ENCODE measurements around the gene ITPK1. TPM values are rescaled to one million over a fixed set of nuclear protein-coding genes. Genes with fewer than 3 reads are reported as not detected.

ITPK1 gene
- total RNA-seq, 1 experiment from 2014 or later, result 66.2 TPM

- H2AFZ ChIP-seq (ENCODE audit: low read length), result no peak overlapping the region
- no peaks in the 10 kb centered on the region for H4K20me1 ChIP-seq (ENCODE audit: low read length)
- no peaks in the 10 kb centered on the region for H3K36me3 ChIP-seq (ENCODE audit: low read depth, low read length)
- CTCF ChIA-PET, result no interaction called here
- H3K9ac ChIP-seq (ENCODE audit: low read length), result no peak overlapping the region
- no peak for ATAC-seq
- H3K79me2 ChIP-seq (ENCODE audit: low read length), result no peaks in the 10 kb centered on the region
- H3K4me3 ChIP-seq (ENCODE audit: low read length), result no peak overlapping the region
- no TSS peak for BruUV-seq (replicated peaks)
- H3K9me2 ChIP-seq (replicated peaks; ENCODE audit: low read length), result no peaks in the 10 kb centered on the region
- POLR2A ChIA-PET (ENCODE audit: unreplicated experiment), result no interaction called here
- H3K4me2 ChIP-seq (ENCODE audit: low read length), result no peak overlapping the region
- H3F3A ChIP-seq (ENCODE audit: low read length, unreplicated experiment), result no peaks in the 10 kb centered on the region
- no peak for DNase-seq
- H3K9me3 ChIP-seq (ENCODE audit: low read length), result no peaks in the 10 kb centered on the region
- intact Hi-C loops (cut with micrococcal nuclease), result no loop called here
- H3K4me1 ChIP-seq (ENCODE audit: insufficient read depth, low read length), result peaks cover 7% of the 10 kb centered on the region; the same call in 1 of the 2 replicates
- no peak overlapping the region for H3K27ac ChIP-seq (ENCODE audit: low read length)
- TF ChIP-seq CTCF (conservative IDR thresholded peaks at IDR 0.05; ENCODE audit: low read depth, low read length), result no peak
- no peak for TF ChIP-seq EZH2phosphoT487 (IDR thresholded peaks at IDR 0.05; ENCODE audit: borderline replicate concordance, low read length)
- TF ChIP-seq EZH2 (IDR thresholded peaks at IDR 0.05; ENCODE audit: low read length, unreplicated experiment), result no peak
- no peaks in the 10 kb centered on the region for H3K27me3 ChIP-seq (ENCODE audit: low read length)
These were observed 4.8 kb upstream of the ITPK1 start for GRCh38 chr14:93120517-93120916.

GRCh38 chr14:93116676-93117200 is 1.0 kb upstream of the ITPK1 start:
- intact Hi-C loops (cut with micrococcal nuclease), result loop anchor here (10.0 kb wide), 1 partner anchor 58 kb away; no protein-coding TSS in a partner anchor
- Histone ChIP-seq H3K27ac (ENCODE audit: low read length) (no peak overlapping the region), H3F3A (ENCODE audit: low read length, unreplicated experiment) (no peaks in the 10 kb centered on the region), H3K4me1 (ENCODE audit: insufficient read depth, low read length) (peaks cover 21% of the 10 kb centered on the region), H3K9me3 (ENCODE audit: low read length) (no peaks in the 10 kb centered on the region), H2AFZ (ENCODE audit: low read length) (peak overlapping the region; percentile 85), H3K4me3 (ENCODE audit: low read length) (peak overlapping the region; percentile 88; the same call in 1 of the 2 replicates), H3K9ac (ENCODE audit: low read length) (no peak overlapping the region), H3K4me2 (ENCODE audit: low read length) (peak overlapping the region; percentile 90), H4K20me1 (ENCODE audit: low read length) (no peaks in the 10 kb centered on the region), H3K9me2 (replicated peaks; ENCODE audit: low read length) (no peaks in the 10 kb centered on the region), H3K36me3 (ENCODE audit: low read depth, low read length) (no peaks in the 10 kb centered on the region), H3K79me2 (ENCODE audit: low read length) (peaks cover 33% of the 10 kb centered on the region), H3K27me3 (ENCODE audit: low read length) (no peaks in the 10 kb centered on the region)
- ATAC-seq, result no peak
- ChIA-PET POLR2A (ENCODE audit: unreplicated experiment) (no interaction called here), CTCF (no interaction called here)
- TF ChIP-seq EZH2phosphoT487 (IDR thresholded peaks at IDR 0.05; ENCODE audit: borderline replicate concordance, low read length), result no peak
- TF ChIP-seq CTCF (conservative IDR thresholded peaks at IDR 0.05; ENCODE audit: low read depth, low read length), result no peak
- TF ChIP-seq EZH2 (IDR thresholded peaks at IDR 0.05; ENCODE audit: low read length, unreplicated experiment), result no peak
- BruUV-seq (replicated peaks), result no TSS peak
- DNase-seq, result no peak

Measured in PC-3 (cell line).